ENCODE measurements around the gene SLC39A7. TPM values are rescaled to one million over a fixed set of nuclear protein-coding genes. Genes with fewer than 3 reads are reported as not detected.
A peak's percentile ranks its signal among the peaks of the same experiment; 100 is the strongest.

Gene SLC39A7
- total and polyA plus RNA-seq, 2 of the 13 experiments (the other 11 are each of a cell fraction or from before 2014, with no cell fraction given) = 142 to 229 TPM

- TF ChIP-seq KIAA2018 (CRISPR knock-in tag; IDR thresholded peaks at IDR 0.05; ENCODE audit: borderline replicate concordance) = no peak
- peak; percentile 65 for TF ChIP-seq HDAC1 (CRISPR knock-in tag; IDR thresholded peaks at IDR 0.05)
- no peak for TF ChIP-seq SP1 (IDR thresholded peaks at IDR 0.05)
- no peak for TF ChIP-seq SP1 (CRISPR knock-in tag; IDR thresholded peaks at IDR 0.05)
- TF ChIP-seq ZBTB3 (CRISPR knock-in tag; IDR thresholded peaks at IDR 0.05; ENCODE audit: borderline replicate concordance, low read depth) = no peak
- no peak; the same call in 1 of the 2 replicates for TF ChIP-seq ZNF772 (CRISPR knock-in tag; IDR thresholded peaks at IDR 0.05)
- 0 out of 2 replicates have a peak, but pooled peaks have one; percentile 52 for TF ChIP-seq THAP9 (CRISPR knock-in tag; IDR thresholded peaks at IDR 0.05; ENCODE audit: borderline replicate concordance)
- TF ChIP-seq PAX8 (CRISPR knock-in tag; IDR thresholded peaks at IDR 0.05; ENCODE audit: borderline replicate concordance) = no peak; the same call in 1 of the 2 replicates
- peak; percentile 73; the same call in 1 of the 2 replicates for TF ChIP-seq KDM5B (CRISPR knock-in tag; IDR thresholded peaks at IDR 0.05; ENCODE audit: borderline replicate concordance)
- TF ChIP-seq ZFY (CRISPR knock-in tag; IDR thresholded peaks at IDR 0.05) = 0 out of 2 replicates have a peak, but pooled peaks have one; percentile 28
- TF ChIP-seq CREB1 (IDR thresholded peaks at IDR 0.05) = no peak
- no peak for TF ChIP-seq CREB1 (CRISPR knock-in tag; IDR thresholded peaks at IDR 0.05)
- peak; percentile 84; the same call in 1 of the 2 replicates for TF ChIP-seq ZNF230 (CRISPR knock-in tag; IDR thresholded peaks at IDR 0.05)
- TF ChIP-seq BHLHE40 (IDR thresholded peaks at IDR 0.05; ENCODE audit: low read length) = peak; percentile 81
- peak; percentile 94 for TF ChIP-seq ZNF124 (CRISPR knock-in tag; IDR thresholded peaks at IDR 0.05)
- TF ChIP-seq NFRKB (IDR thresholded peaks at IDR 0.05) = no peak
- 0 out of 2 replicates have a peak, but pooled peaks have one; percentile 81 for TF ChIP-seq IRF9 (CRISPR knock-in tag; IDR thresholded peaks at IDR 0.05; ENCODE audit: borderline replicate concordance)
Observed at GRCh38 chr6:33161354-33162331, 39.0 kb upstream of the SLC39A7 start (continued).
